LNCAP (cell line): ENCODE measurements around the gene ANAPC16.

Experiments
- CTCF ChIP-seq: fragments of 450-650 bp; IDR thresholded peaks from 2 replicates; pipeline ENCODE4 v1.5.1; 2017; ENCODE audit warnings: mild to moderate bottlenecking

The ANAPC16 gene

DNA sequence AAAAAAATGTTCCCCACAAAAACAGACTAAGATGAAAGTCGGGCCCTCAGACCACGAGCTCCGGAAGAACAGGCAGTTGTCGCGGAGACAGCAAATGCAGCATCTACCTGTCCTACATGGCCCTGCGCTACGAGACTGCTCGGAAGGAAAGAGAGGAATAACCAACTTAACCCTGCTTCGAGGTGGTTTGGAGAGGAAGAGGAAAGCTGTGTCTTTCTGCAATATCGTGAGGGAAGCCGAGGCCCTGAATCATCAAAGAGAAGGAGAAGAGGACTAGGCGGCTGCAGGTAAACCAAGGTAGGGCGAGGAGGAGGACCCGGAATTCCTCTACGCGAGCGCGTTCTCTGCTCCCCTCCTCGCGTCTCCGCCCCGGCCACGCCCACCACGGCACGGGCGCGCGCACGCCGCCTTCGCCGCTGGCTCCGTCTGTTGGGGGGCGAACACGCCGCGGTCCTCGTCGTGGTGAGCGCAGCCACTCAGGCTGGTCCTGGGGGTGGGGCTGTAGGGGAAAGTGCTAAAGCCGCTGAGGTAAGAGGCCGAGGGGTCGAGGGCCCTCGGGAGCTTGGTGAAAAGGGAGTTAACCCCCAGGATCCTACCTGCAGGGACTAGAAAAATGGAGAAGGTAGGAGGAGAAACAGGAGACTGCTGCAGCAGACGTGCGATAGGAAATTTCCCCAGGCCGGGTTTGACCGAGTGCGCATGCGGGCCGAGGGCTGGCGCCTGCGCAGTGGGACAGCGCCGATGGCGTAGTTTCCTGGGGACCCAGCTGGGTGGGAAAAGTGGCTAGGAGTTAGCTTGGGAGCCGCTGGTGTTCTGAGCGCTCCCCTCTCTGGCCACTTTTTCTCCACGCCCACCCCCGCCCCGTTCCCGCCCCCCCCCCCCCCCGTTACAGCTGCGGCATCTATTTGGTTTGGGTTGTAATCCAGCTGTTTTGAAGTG, at the start of gene ANAPC16, which contains the start of gene ASCC1:
Gene ANAPC16, plus strand, starts transcription at position 402 of the 939 bp plus-strand sequence. CDS start 7,903 bp downstream, outside the sequence.
Gene ASCC1, minus strand, starts transcription at position 666 of the 939 bp plus-strand sequence. CDS start 2,978 bp downstream, outside the sequence.
- TF ChIP-seq CTCF = no peak

DNA sequence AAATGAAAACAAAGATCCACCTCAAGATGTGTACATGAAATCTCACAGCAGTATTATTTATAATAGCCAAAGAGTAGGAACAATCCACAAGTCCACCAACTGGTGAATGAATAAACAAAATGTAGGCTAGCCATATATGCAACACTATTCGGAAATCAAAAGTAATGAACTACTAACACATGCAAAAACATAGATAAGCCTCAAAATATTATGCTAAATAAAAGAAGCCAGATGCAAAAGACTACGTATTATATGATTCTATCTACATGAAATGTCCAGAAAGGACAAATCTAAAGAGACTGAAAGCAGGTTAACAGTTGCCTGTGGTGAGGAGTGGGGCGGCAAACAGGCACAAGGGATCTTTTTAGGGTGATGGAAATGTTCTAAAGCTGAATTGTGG, 48.7 kb upstream of the ANAPC16 start:
- no peak for TF ChIP-seq CTCF

DNA sequence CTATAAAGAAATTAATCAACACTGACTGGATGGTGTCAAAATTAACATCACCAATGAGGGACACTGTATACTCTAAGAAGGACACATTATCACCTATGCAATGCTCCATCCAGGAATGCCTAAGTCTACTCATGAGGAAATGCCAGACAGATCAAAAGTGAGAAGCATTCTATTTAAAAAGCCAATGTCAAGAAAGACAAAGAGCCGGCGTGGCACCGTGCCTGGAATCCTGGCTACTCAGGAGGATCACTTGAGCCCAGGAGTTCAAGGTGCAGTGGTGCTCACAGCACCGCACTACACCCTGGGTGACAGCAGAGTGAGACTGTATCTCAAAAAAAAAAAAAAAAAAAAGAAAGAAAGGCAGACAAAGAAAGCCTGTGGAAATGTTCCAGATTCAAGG, 45.5 kb upstream of the ANAPC16 start:
- TF ChIP-seq CTCF = no peak

GRCh38 chr10:72170733-72171132, 45.1 kb upstream of the ANAPC16 start:
- TF ChIP-seq CTCF = no peak

GRCh38 chr10:72171175-72171630, 44.6 kb upstream of the ANAPC16 start:
- TF ChIP-seq CTCF = no peak

DNA sequence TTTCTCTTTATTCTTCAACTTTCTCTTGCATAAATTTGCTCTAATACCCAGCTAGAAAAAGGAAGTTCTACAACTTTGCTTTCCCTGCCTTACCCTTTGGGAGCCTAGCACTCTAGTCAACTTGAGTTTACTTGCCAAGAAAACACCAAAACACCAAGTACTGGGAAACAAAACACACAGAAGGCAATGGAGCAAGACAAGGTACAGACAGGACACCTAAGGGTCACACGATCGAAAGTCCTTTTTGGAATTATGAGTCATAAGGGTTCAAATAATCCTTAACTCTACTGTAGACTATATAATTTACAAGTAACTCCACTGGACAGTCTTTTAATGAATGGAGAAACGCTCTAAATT, 42.6 kb upstream of the ANAPC16 start:
- no peak for TF ChIP-seq CTCF

- TF ChIP-seq CTCF = no peak
Observed at GRCh38 chr10:72173619-72174296, 42.1 kb upstream of the ANAPC16 start.
